GM12878 (cell line): ENCODE measurements around the gene GUCA1A. TPM values are rescaled to one million over a fixed set of nuclear protein-coding genes. Genes with fewer than 3 reads are reported as not detected.

Experiments
- ATAC-seq: fragments of 200-7000 bp; cut with Tn5 transposase; 3 replicates; pipeline ENCODE4 v1.9.1; 2020; ENCODE audit warnings: mild to moderate bottlenecking, moderate library complexity
- BruUV-seq: library from RNA; stranded (reverse); fragments of 400-500 nt; replicated peaks from 2 replicates; lab custom pipeline; 2021; lab: Mats Ljungman, UMichigan
- CTCF ChIA-PET: fragments of 300-600 bp; sonication (Branson Sonifier 250); formaldehyde crosslinking; extraction: SDS; loops from one replicate; lab custom pipeline; 2021; ENCODE audit warnings: inconsistent platforms; lab: Yijun Ruan, JAX
- POLR2A ChIA-PET: fragments of 350-600 bp; formaldehyde crosslinking; extraction: SDS; loops from one replicate; lab custom pipeline; 2021; ENCODE audit warnings: inconsistent platforms; lab: Charles Lee
- RAD21 ChIA-PET: fragments of 300-600 bp; sonication (Branson Sonifier 250); formaldehyde crosslinking; loops from one replicate; lab custom pipeline; 2023; ENCODE audit warnings: antibody characterized with exemption; ENCODE audit not compliant: unreplicated experiment; lab: Charles Lee
- SMC1A ChIA-PET: fragments of 300-600 bp; sonication (Branson Sonifier 250); formaldehyde crosslinking; loops from one replicate; lab custom pipeline; 2023; ENCODE audit not compliant: unreplicated experiment, uncharacterized antibody; lab: Charles Lee
- DNase-seq: peaks from one replicate; pipeline ENCODE4 v3.0.0-alpha.2; 2011; ENCODE audit warnings: low read depth, low spot score
- FAIRE-seq: peaks from 3 replicates; lab custom pipeline; 2011; peaks lifted over from hg19 to GRCh38; lab: Jason Lieb, UNC
- H2AFZ ChIP-seq: 2 replicates; pipeline ENCODE4 v1.6.0; 2011; ENCODE audit warnings: low read depth, low read length, control low read depth; ENCODE audit not compliant: control insufficient read depth
- H3K27ac ChIP-seq: 2 replicates; pipeline ENCODE4 v1.5.1; 2011; ENCODE audit warnings: control low read depth; ENCODE audit not compliant: control insufficient read depth, insufficient read depth
- H3K27me3 ChIP-seq, 2 experiments: replicated peaks in 1 of 2; 2 replicates each; pipeline versions ENCODE4 v1.6.0 to v1.6.1; 2011; ENCODE audit warnings: low read length in 1 of 2; ENCODE audit not compliant: control insufficient read depth in 2 of 2, insufficient read depth in 2 of 2
- H3K36me3 ChIP-seq, 2 experiments: 2 replicates each; pipeline ENCODE4 v1.5.1; 2011; ENCODE audit warnings: low read length in 1 of 2; ENCODE audit not compliant: control insufficient read depth in 2 of 2, insufficient read depth in 2 of 2
- H3K4me1 ChIP-seq: 2 replicates; pipeline ENCODE4 v1.6.1; 2011; ENCODE audit warnings: mild to moderate bottlenecking, low read length, moderate library complexity, mixed read lengths; ENCODE audit not compliant: control insufficient read depth, insufficient read depth
- H3K4me2 ChIP-seq: 2 replicates; pipeline ENCODE4 v1.6.0; 2011; ENCODE audit warnings: control low read depth; ENCODE audit not compliant: control insufficient read depth, insufficient read depth
- H3K4me3 ChIP-seq: fragments of 200-600 bp; sonication (generic); 2 replicates; pipeline ENCODE4 v1.5.1; 2016
- H3K79me2 ChIP-seq: 2 replicates; pipeline ENCODE4 v1.6.0; 2011; ENCODE audit warnings: low read length; ENCODE audit not compliant: control insufficient read depth, insufficient read depth
- H3K9ac ChIP-seq: 2 replicates; pipeline ENCODE4 v1.8.0; 2011; ENCODE audit warnings: low read length, control low read depth, mixed read lengths; ENCODE audit not compliant: control insufficient read depth, insufficient read depth
- H3K9me3 ChIP-seq: replicated peaks from 3 replicates; pipeline ENCODE4 v1.5.1; 2011; ENCODE audit warnings: mild to moderate bottlenecking, low read length; ENCODE audit not compliant: control insufficient read depth, insufficient read depth
- H4K20me1 ChIP-seq: 2 replicates; pipeline ENCODE4 v1.6.0; 2011; ENCODE audit not compliant: control insufficient read depth, insufficient read depth
- ASH2L ChIP-seq: fragments of 300-600, 200-600 bp; sonication (generic); IDR thresholded peaks from 2 replicates; pipeline ENCODE4 v1.6.1; 2017; ENCODE audit warnings: low read depth, mild to moderate bottlenecking, borderline replicate concordance
- ATF3 ChIP-seq: IDR thresholded peaks from 2 replicates; pipeline ENCODE4 v1.6.1; 2011; ENCODE audit warnings: low read depth, mild to moderate bottlenecking, low read length, moderate library complexity, borderline replicate concordance; ENCODE audit errors: extremely low read depth
- BCL11A ChIP-seq: IDR thresholded peaks from 2 replicates; pipeline ENCODE4 v1.6.1; 2011; ENCODE audit warnings: low read depth, low read length
- CREM ChIP-seq: IDR thresholded peaks from 2 replicates; pipeline ENCODE4 v1.6.1; 2014; ENCODE audit warnings: antibody characterized with exemption, low read depth
- ETV6 ChIP-seq, 2 experiments: fragments of 450-650 bp in 1 of 2; IDR thresholded peaks in 1 of 2; conservative IDR thresholded peaks in 1 of 2; 2 replicates each; pipeline ENCODE4 v1.6.1; 2014; ENCODE audit warnings: antibody characterized with exemption in 1 of 2, borderline replicate concordance in 1 of 2, low read depth in 1 of 2, mild to moderate bottlenecking in 1 of 2, moderate library complexity in 1 of 2
- MTA3 ChIP-seq: IDR thresholded peaks from 2 replicates; pipeline ENCODE4 v1.6.1; 2012; ENCODE audit warnings: low read length, inconsistent platforms, borderline replicate concordance
- NKRF ChIP-seq: fragments of 450-650 bp; conservative IDR thresholded peaks from 2 replicates; pipeline ENCODE4 v1.6.1; 2017; ENCODE audit warnings: mild to moderate bottlenecking, moderate library complexity
- RELB ChIP-seq: fragments of 450-650 bp; IDR thresholded peaks from 2 replicates; pipeline ENCODE4 v1.6.1; 2017; ENCODE audit warnings: low read depth, mild to moderate bottlenecking, moderate library complexity
- SIX5 ChIP-seq: IDR thresholded peaks from 2 replicates; pipeline ENCODE4 v1.6.1; 2011; ENCODE audit warnings: mild to moderate bottlenecking, low read depth, low read length, moderate library complexity; ENCODE audit not compliant: severe bottlenecking
- STAT1 ChIP-seq: fragments of 450-650 bp; conservative IDR thresholded peaks from 2 replicates; pipeline ENCODE4 v1.6.1; 2014; ENCODE audit warnings: antibody characterized with exemption, mild to moderate bottlenecking
- ZBTB33 ChIP-seq: fragments of 450-650 bp; IDR thresholded peaks from 2 replicates; pipeline ENCODE4 v1.6.1; 2017; ENCODE audit warnings: mild to moderate bottlenecking
- ZZZ3 ChIP-seq: IDR thresholded peaks from 2 replicates; pipeline ENCODE4 v1.6.1; 2011; ENCODE audit warnings: low read depth; ENCODE audit not compliant: control insufficient read depth, insufficient read length
- in situ Hi-C: fragments of 300-500 bp; cut with MboI; formaldehyde crosslinking; loops from 9 replicates; pipeline ENCODE4 v1.14.3; 2018; ENCODE audit warnings: mixed read lengths
- intact Hi-C: fragments of 100-400 bp; cut with micrococcal nuclease; formaldehyde crosslinking; loops from one replicate; pipeline ENCODE4 v1.14.2; 2022; ENCODE audit not compliant: unreplicated experiment
- polyA plus RNA-seq, 11 experiments: library from polyadenylated mRNA; depleted of rRNA in 4 of 11; unstranded in 6 of 11; stranded (reverse) in 5 of 11; fragments of >200 nt; fragmentation: Nextera tagmentation in 4 of 11; fragmentation: Illumina TruSeq in 1 of 11; extraction: Ambion mirVana in 4 of 11; extraction: Trizol in 1 of 11; gene quantifications; 1 replicate in 1 of 11; 2 replicates in 10 of 11; pipeline versions ENCODE4 v1.2.1 to v1.2.3, GENCODE V29; 2011 to 2016; ENCODE audit warnings: inconsistent platforms in 2 of 11, missing spikeins in 2 of 11, low read depth in 1 of 11
- total RNA-seq, 4 experiments: library from RNA; depleted of rRNA in 3 of 4; stranded (reverse); fragments of >200 nt in 3 of 4; fragmentation: Illumina TruSeq in 1 of 4; extraction: Trizol in 1 of 4; gene quantifications; 2 replicates each; pipeline versions ENCODE4 v1.2.1 to v1.2.3, GENCODE V29; 2013 to 2021

GUCA1A gene
- total and polyA plus RNA-seq, 10 of the 15 experiments (the other 5 are each of a cell fraction or from before 2014, with no cell fraction given) = not detected

- Histone ChIP-seq H2AFZ (no peak overlapping the region), H3K4me1 (no peaks in the 10 kb centered on the region), H3K9ac (no peak overlapping the region), H3K4me3 (no peak overlapping the region), H3K9me3 (no peaks in the 10 kb centered on the region), H3K27ac (no peak overlapping the region), H3K36me3 (no peaks in the 10 kb centered on the region), H3K4me2 (no peak overlapping the region), H3K27me3 (peaks cover 0 to 2% of the 10 kb centered on the region in 2 experiments; a peak in 2 of 4 replicates), H4K20me1 (no peaks in the 10 kb centered on the region), H3K79me2 (no peaks in the 10 kb centered on the region)
- ChIA-PET RAD21 (no interaction called here), POLR2A (no interaction called here), SMC1A (interaction anchor here (1.0 kb wide), 1 partner anchor 18 kb away, joined by 5 read pairs; no protein-coding TSS in a partner anchor), CTCF (interaction anchor here (1.0 to 1.4 kb wide), 2 partner anchors 18 to 60 kb away, joined by 3 read pairs; no protein-coding TSS in a partner anchor)
- DNase-seq (no peak), FAIRE-seq (no peak), ATAC-seq (no peak)
- intact Hi-C loops (no loop called here), in situ Hi-C loops (no loop called here)
- TF ChIP-seq CREM = no peak
- TF ChIP-seq ETV6 (conservative IDR thresholded peaks at IDR 0.05 in 1 of 2, IDR thresholded peaks at IDR 0.05 in 1 of 2; ENCODE audit: borderline replicate concordance in 1 of 2, low read depth in 1 of 2) = no peak
- no peak for TF ChIP-seq ZBTB33
- no peak for TF ChIP-seq RELB
- no peak for TF ChIP-seq BCL11A
- TF ChIP-seq MTA3 = no peak
- no peak for TF ChIP-seq ATF3
- no peak for TF ChIP-seq ASH2L
- TF ChIP-seq ZZZ3 = no peak
- no peak for TF ChIP-seq SIX5
- TF ChIP-seq STAT1 = no peak
- TF ChIP-seq NKRF = no peak
- no TSS peak for BruUV-seq
These were observed 18.5 kb upstream of the GUCA1A start for GRCh38 chr6:42154461-42155209.
